Activated CD8-positive, alpha-beta memory T cell treated with anti-CD3 and anti-CD28 coated beads for 1 hour (primary cell): Measurements from ENCODE around the gene FBXL5.
"Not testable (repeated sequence)": the region's sequence is repeated elsewhere in the genome, so short reads cannot be mapped to it uniquely, and the experiment has no call there.

Experiments used
- DNase-seq, 2 donors: peaks; one replicate each; pipeline ENCODE4 v3.0.0-alpha.2; 2020; ENCODE audit warnings: low read depth in 1 of 2; ENCODE audit errors: extremely low read depth in 1 of 2

FBXL5 gene

DNA sequence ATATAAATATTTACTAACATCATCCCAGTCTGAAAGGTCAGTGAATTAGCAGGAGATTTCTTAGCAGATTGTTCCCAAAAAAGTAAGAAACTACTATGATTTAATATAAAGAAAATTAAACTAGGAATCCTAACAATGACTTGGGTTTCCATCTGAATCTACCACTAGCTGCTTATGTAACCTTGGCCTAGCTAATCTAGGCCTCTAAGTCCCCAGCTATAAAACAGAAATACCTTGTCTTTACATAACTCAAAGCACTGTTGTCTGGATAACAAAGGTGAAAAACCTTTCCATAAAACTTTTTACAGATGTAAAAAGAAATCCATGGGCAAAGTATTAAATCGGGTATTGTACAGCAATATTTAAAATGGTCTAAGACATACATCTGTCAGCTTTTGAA lies 3.0 kb downstream of the FBXL5 start:
- DNase-seq, result no peak

DNA sequence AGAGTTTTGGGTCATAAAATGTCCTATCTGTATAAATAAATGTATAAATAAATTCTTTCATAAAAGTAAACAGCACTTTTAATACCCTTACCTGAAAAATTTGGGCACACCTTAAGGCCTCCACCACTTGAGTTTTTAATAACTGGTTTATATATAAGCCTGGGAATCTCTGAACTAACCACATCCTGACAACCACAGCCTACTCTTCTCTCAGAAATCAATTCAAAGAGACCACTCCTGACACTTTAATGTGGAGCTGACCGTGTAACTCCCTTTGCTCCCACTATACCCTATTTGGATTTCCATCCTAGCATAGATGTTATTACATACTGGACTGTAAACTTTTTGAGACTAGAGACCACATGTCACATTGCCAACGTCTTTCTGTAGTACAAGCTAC lies 3.5 kb downstream of the FBXL5 start:
- DNase-seq, result no peak

DNA sequence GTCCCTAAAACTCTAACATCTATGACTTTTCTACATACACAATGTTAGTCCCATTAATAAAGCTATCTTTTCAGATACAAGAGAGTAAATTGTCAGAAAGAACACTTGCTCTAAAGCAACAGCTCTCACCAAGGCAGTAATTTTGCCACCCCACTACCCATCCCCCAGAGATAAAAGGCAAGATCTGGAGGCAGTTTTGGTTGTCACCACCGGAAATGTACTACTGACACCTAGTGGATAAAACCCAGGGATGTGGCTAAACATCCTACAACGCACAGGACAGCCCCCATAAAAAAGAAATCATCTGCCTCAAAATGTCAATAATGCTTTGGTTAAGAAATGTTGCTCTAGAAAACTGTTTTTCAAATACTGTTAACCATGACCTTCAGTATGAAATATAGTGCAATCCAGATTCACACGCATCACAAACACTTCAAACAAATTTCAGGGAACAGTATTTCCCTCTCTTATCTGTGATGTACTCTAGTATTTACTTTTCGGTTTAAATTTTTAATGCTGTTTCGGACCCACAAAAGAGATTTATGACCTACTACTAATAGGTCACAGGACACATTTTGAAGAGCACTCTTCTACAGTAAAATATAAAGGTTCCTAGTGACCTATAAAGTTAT lies 5.1 kb downstream of the FBXL5 start:
- peak in 1 of 2 donors; percentile 19 for DNase-seq

DNA sequence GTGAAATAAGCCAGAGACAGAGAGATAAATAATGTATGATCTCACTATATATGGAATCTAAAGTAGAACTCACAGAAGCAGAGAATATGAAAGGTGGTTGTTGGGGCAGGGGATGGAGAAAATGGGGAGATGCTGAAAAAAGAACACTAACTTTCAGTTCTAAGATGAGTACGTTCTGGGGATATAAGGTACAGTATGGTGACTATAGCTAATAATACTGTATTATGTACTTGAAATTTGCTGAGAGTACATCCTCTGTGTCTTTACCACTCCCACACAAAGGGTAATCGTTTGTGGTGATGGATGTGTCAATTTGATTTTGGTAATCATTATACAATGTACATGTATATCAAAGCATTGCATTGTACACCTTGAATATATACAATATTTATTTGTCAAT lies 6.6 kb downstream of the FBXL5 start:
- DNase-seq, result no peak

DNA sequence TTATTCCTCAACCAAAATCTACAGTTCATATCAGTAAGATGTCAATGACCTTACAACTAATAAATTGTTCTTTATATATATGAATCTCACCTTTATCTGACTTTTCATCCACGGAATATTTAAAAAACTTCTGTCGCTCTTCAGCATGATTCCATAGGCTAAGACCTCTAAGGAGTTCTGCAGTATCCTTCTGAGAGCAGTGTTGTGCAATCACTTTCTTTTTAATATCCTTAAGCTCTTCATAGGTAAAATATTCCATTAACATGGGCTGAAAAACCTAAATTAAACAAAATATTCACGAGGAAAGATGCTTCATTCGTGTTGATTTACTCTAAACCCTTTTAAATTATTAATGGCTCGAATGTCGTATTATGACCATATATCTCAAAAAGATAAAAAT lies 16.7 kb downstream of the FBXL5 start:
- no peak for DNase-seq

DNA sequence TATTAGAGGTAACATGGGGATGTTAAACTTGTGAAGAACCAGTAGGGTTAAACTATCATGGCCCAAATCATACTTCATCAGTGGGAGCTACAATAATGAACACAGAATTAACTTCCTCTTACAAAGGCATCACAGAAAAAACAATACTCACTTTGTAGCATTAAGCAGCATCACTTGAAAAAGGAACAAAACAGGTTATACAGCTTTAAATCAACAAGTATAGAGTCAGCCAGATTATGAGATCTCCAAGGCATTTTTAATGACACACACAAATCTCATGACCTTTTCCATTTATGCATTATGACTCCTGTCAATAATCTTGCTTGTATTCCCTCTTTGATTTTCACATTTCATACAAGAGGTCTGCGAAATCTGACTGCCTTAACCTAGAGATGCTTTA lies 18.3 kb downstream of the FBXL5 start:
- no peak for DNase-seq

DNA sequence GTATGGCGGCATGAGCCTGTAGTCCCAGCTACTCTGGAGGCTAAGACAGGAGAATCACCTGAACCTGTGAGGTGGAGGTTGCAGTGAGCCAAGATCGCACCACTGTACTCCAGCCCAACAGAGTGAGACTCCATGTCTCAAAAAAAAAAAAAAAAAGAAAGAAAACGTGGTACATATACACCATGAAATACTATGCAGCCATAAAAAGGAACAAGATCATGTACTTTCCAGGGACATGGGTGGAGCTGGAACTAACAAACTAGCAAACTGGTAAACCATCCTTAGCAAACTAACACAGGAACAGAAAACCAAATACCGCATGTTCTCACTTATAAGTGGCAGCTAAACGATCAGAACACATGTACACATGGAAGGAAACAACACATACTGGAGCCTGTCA lies 37.8 kb downstream of the FBXL5 start:
- DNase-seq, result not testable (repeated sequence)

DNA sequence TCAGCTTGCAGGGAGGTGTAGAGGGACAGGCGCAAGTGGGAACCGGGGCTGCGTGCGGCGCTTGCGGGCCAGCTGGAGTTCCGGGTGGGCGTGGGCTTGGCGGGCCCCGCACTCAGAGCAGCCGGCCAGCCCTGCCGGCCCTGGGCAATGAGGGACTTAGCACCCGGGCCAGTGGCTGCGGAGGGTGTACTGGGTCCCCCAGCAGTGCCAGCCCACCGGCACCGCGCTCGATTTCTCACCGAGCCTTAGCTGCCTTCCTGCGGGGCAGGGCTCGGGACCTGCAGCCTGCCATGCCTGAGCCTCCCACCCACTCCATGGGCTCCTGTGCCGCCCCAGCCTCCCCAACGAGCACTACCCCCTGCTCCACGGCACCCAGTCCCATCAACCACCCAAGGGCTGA lies 40.3 kb downstream of the FBXL5 start:
- not testable (repeated sequence) for DNase-seq

DNA sequence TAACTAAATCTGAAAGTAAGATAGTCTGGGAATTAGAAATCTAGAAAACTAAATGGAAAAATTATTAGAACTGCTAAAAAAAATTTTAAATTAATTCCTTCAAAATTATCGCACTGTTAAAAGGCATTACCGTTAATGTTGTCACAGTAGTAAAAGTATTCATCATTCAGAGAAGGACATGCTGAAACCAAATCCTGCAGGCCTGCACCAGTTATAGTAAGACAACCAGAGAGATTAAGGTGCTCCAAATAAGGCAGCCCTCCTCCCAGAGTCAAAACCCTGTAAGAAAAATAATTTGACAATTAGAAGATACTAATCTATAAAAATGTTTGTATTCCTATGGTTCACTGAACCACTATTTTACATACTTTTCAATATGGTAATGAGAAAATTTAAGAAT lies 43.0 kb downstream of the FBXL5 start:
- DNase-seq, result no peak

DNA sequence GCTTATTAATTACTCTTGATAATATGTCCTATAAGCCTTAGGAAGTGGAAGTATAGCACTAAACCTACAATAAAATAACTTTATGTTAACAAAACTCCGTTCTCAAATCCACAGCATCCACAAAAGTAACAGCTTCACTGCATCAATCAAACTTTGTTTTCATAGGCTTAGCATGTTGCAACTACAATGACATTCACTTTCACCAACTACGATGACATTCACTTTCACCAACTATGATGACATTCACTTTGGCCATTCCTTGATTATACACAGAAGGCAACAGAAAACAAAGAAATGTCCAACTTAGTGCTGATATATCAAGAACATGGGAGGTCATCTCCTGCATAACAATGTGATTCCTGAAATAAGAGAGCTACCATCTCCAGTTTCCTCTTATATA lies 44.3 kb downstream of the FBXL5 start:
- no peak for DNase-seq

DNA sequence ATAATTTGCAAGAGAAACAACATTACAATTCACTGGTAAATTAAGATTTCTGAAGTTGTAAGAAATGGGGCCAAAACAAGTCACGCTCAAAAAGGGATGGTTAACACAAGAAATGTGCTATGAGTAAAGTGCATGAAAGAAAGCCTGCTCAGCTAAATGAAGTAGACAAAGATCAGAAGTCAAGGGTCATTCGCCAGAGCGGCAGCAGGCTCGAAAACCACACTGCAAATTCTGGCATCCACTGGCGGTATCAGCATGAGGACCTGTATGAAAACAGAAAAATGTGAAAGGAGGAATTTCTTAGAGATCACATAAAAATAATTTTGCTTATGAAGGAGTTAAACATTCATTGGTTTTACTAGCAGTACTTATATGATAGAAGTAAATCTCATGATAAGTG lies 49.6 kb downstream of the FBXL5 start:
- no peak for DNase-seq

DNA sequence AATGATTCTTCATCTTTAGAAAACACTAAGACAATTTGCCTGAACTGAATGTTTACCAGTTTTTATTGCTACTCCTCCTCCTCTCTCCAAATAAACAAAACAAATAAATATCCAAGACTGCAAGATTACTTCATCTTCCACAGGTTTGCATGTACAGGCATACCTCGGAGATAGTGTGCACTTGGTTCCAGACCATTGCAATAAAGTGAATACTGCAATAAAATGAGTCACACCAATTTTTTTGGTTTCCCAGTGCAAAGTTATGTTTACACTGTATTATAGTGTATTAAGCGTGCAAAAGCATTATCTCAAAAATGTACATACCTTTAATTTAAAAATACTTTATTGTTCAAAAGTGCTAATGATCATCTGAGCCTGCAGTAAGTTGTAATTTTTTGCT lies 53.3 kb downstream of the FBXL5 start:
- no peak for DNase-seq

DNA sequence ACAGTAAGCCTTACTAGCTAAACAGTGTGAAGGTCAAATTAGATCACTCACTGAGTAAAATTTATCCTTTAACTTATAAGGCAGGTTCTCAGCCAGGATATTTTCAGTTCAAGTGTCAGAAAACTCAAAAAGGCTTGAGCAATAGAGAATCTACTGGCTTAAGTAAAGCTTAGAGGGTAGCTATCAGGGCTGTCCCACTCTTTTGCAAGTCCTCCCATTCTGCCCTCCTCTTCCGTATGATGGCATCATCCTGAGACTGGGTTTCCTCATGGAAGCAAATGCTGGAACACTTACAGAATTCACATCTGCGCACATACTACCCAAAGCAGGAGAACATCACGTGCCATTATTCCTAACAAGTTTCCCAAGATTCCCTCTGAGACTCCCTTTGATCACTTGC lies 55.0 kb downstream of the FBXL5 start:
- DNase-seq, result no peak

DNA sequence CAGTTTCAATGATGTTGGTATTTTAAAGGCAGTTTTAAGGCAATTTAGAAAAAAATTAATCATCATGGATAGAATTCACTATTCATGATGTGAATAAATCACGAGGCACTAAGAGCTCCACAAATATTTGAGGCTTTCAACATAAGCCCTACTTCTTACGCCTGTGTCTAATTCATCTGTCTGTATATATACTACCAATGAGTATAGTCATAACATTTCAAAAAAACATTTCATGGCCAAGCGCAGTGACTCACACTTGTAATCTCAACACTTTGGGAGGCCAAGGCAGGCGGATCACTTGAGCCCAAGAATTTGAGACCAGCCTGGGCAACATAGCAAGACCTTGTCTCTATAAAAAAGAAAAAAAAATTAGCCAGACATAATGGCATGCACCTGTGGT lies 56.5 kb downstream of the FBXL5 start:
- no peak for DNase-seq

DNA sequence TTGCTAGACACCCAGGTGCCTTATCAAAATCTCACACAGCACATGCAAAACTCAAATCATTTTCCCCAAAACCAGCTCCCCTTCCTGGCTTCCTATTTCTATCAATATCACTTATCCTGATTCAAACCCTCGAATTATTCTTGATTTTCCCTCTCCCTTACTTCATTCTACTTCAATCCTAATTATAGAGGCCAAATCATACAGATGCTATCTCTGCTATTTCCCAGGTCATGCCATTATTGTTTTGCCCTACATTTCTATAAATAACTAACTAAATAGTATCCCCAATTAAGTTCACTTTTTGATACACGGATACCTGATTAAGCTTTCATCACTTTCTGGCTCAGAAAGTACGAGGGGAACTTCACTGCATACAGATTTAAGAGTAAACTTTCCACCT lies 62.4 kb downstream of the FBXL5 start:
- DNase-seq, result no peak

DNA sequence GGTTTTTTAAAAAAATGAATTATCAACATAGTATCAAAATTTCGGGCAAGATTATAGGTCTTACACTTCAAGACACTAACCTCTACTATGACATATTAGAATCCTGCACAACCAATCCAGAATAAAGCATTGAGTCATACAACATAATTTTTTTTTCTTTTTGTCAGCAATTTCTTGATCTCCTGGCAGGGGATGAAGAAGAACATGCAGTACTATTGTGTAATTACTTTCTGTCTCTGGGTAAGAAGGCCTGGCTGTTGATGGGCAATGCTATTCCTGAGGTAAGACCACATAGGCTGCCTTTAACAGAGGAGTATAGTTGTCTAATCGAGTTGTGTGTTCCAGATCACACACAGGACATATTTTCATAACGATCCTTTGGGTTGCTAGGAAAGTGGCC lies 67.5 kb downstream of the FBXL5 start:
- DNase-seq, result no peak

DNA sequence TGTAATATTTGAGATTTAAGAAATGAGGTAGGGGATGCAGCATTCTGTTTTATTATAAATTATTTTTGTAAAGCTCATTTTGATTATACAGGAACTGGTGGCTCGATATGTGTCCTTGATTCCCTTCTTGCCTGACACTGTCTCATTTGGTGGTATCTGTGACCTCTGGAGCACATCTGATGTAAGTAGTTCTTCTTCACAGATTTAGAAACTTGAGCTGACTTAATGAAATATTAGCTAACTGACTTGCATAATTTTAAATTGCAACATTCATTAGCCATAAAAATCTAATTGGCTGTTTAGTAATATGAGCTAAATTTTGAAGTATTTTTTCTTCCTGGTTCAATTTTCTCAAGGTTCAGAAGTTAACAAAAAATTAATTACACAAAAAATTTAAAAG lies 69.1 kb downstream of the FBXL5 start:
- no peak for DNase-seq

DNA sequence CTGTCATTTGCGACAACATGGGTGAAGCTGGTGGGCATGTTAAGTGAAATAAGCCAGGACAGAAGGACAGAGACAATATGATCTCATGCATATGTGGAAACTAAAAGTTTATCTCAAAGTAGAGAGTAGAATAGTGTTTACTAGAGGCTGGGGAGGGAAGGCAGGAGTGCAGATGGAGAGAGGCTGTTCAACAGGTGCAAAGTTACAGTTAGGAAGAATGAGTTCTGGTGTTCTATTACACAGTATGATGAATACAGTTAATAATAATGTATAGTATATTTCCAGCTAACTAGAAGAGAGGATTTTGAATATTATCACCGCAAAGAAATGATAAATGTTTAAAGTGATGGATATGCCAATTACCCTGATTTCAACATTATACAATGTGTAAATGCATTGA lies 69.8 kb downstream of the FBXL5 start:
- DNase-seq, result no peak

DNA sequence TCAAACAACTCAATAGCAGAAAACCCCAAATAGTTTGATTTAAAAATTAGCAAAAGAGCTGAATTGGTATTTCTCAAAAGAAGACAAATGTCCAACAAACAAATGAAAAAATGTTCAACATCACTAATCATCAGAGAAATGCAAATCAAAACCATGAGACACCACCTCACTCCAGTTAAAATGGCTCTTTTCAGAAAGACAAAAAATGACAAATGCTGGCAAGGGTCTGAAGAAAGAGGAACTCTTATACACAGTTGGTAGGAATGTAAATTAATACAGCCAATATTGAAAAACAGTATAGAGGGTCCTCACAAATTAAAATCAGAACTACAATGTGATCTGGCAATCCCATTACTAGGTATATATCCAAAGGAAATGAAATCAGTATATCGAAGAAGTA lies 70.4 kb downstream of the FBXL5 start:
- no peak for DNase-seq

DNA sequence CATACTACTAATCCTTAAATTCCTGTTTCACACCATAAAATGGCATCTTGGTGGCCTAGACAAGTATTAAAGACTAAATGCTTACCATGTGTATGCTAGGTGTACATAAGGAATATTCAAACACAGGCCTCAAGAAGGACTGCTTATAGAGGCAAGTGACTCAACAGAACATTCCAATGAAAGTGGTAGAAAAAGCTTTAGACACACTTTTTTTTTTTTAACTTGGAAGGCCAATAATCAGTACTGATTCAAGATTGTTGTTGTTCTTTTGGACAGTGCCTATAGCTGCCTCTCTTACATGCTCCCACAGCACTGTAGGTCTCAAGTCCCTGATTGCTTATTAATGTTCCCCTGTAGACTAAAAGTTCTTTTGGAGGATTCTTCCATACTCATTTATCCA lies 77.6 kb downstream of the FBXL5 start:
- DNase-seq, result no peak

DNA sequence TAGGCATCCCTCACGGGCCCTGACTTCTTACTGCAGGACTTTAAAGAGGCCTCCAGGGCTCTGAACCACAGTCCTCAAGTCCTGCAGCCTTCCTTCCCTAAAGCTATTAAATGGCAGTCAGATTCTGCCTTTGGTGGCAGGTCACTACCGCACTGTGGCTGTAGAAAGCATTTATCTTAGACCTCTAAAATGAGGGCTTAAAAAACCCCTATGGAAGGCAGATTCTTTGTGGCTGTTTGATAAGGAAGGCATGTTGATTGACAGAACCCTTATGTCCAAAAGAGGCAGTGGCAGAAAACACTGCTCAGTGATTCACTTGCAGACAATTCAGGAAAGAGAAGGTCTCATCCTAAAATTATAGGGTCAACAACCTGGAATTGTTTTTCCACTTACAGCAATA lies 79.2 kb downstream of the FBXL5 start:
- DNase-seq, result no peak

DNA sequence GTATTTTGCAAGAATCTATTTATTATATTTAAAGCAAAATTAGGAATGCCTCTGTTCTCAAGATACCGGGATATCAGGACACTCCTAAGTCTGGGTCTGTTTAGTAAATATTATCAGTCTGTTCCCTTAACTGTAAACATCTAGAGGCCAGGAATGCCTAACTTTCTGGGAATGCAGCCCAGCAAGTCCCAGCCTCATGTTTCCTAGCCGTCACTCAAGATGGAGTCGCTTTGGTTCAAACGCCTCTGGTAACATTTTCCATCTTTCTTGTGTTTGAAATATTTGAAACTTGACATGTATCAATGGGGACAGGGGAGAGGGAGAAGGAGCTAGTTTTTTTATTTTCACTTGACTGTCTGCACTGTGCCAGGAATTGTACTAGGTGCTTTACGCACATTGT lies 85.4 kb downstream of the FBXL5 start:
- no peak for DNase-seq

DNA sequence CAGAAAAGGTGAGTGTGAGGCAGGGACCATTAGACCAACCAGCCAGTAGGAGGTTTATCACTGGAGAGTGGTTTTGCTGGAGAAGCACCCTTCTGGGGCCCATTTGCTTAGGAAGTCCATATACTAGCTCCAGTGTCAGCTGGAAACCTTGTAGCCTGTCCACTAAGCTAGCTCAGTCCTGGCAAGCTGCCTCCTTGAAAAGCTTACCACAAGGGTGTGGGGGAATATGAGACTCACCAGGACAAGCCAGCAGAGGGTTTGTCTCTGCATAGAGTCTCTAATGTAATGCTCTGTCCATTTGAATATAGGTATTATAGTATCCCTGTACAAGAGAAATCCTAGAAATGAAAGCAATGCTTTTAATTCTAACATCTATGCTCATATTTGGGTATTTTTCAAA lies 86.3 kb downstream of the FBXL5 start:
- DNase-seq, result no peak

DNA sequence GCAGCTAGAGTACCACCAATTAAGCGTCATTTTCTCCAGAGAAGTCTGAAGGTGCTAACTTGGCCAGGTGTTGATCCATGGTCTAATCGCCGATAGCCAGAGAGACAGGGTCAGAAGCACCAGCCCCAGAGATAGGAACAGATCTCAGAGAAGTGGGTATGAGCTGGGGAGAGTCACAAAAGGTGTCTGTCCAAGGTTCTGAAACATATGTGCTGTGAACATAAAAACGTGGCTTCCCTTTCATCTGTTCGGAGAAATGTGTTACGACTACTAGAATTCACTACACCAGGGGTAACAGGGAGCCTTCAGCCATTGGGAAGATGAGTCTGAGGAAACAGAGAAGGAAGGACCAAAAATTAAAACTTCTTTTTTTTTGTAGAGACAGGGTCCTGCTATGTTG lies 91.3 kb downstream of the FBXL5 start:
- DNase-seq, result no peak
